CD4-positive, alpha-beta T cell treated with Interleukin-15 for 4 hours (primary cell): ENCODE results near the gene TRMT5.

Source experiments
- DNase-seq: peaks from one replicate; pipeline ENCODE4 v3.0.0-alpha.2; 2020; ENCODE audit warnings: low spot score

TRMT5 gene

GRCh38 chr14:60980811-60981632, at the start of gene TRMT5, which contains the start of gene SLC38A6:
Gene TRMT5 (minus strand): TSS chr14:60981079. CDS start chr14:60980973, 106 bp downstream.
Gene SLC38A6 (plus strand): TSS chr14:60981245. CDS start chr14:60981278, 33 bp downstream.
- peak; percentile 89 for DNase-seq

- DNase-seq = no peak
These were observed 45.6 kb upstream of the TRMT5 start for GRCh38 chr14:61026526-61026925.

GRCh38 chr14:61025251-61026223, 44.7 kb upstream of the TRMT5 start:
- DNase-seq = peak; percentile 66

GRCh38 chr14:61019537-61019936, 38.7 kb upstream of the TRMT5 start:
- DNase-seq = no peak

GRCh38 chr14:61003571-61003970, 22.7 kb upstream of the TRMT5 start:
- no peak for DNase-seq

GRCh38 chr14:60999536-60999935, 18.7 kb upstream of the TRMT5 start:
- no peak for DNase-seq

GRCh38 chr14:60998617-60999016, 17.7 kb upstream of the TRMT5 start:
- DNase-seq = no peak

- DNase-seq = no peak
These were observed 8.7 kb upstream of the TRMT5 start for GRCh38 chr14:60989599-60989998.

GRCh38 chr14:60986500-60986899, 5.6 kb upstream of the TRMT5 start:
- DNase-seq = no peak

GRCh38 chr14:60984196-60984595, 3.3 kb upstream of the TRMT5 start:
- no peak for DNase-seq

- no peak for DNase-seq
These were observed 965 bp upstream of the TRMT5 start for GRCh38 chr14:60981633-60982455.

GRCh38 chr14:60977847-60978246, 3.0 kb downstream of the TRMT5 start:
- no peak for DNase-seq

GRCh38 chr14:60975551-60975950, 5.3 kb downstream of the TRMT5 start:
- no peak for DNase-seq

GRCh38 chr14:60974090-60974651, 6.7 kb downstream of the TRMT5 start:
- DNase-seq = no peak

GRCh38 chr14:60973070-60973469, 7.8 kb downstream of the TRMT5 start:
- no peak for DNase-seq

- DNase-seq = no peak
These were observed 8.6 kb downstream of the TRMT5 start for GRCh38 chr14:60972295-60972694.

- DNase-seq = no peak
These were observed 9.6 kb downstream of the TRMT5 start for GRCh38 chr14:60971271-60971670.

GRCh38 chr14:60970146-60970545, 10.7 kb downstream of the TRMT5 start:
- DNase-seq = no peak

- no peak for DNase-seq
These were observed 12.2 kb downstream of the TRMT5 start for GRCh38 chr14:60968671-60969070.

- DNase-seq = no peak
These were observed 12.8 kb downstream of the TRMT5 start for GRCh38 chr14:60968099-60968498.

GRCh38 chr14:60965402-60965801, 15.5 kb downstream of the TRMT5 start:
- no peak for DNase-seq

- no peak for DNase-seq
These were observed 16.0 kb downstream of the TRMT5 start for GRCh38 chr14:60964904-60965303.
